ENCODE results near the gene CMIP.

Gene CMIP

GRCh38 chr16:81462683-81463082 lies 18.1 kb downstream of the CMIP start:
- DNase-seq (ENCODE audit: low spot score): no peak

GRCh38 chr16:81463296-81463890 lies 18.8 kb downstream of the CMIP start:
- no peak for DNase-seq (ENCODE audit: low spot score)

- no peak for DNase-seq (ENCODE audit: low spot score)
These were observed 19.7 kb downstream of the CMIP start for GRCh38 chr16:81464279-81464678.

- no peak for DNase-seq (ENCODE audit: low spot score)
These were observed 20.9 kb downstream of the CMIP start for GRCh38 chr16:81465375-81465943.

GRCh38 chr16:81466356-81466980 lies 21.9 kb downstream of the CMIP start:
- DNase-seq (ENCODE audit: low spot score): no peak

- DNase-seq (ENCODE audit: low spot score): no peak
These were observed 22.5 kb downstream of the CMIP start for GRCh38 chr16:81467072-81467471.

- no peak for DNase-seq (ENCODE audit: low spot score)
These were observed 23.2 kb downstream of the CMIP start for GRCh38 chr16:81467815-81468214.

- DNase-seq (ENCODE audit: low spot score): no peak
These were observed 23.8 kb downstream of the CMIP start for GRCh38 chr16:81468269-81468902.

- no peak for DNase-seq (ENCODE audit: low spot score)
These were observed 24.6 kb downstream of the CMIP start for GRCh38 chr16:81469183-81469677.

GRCh38 chr16:81469710-81470535 lies 25.3 kb downstream of the CMIP start:
- DNase-seq (ENCODE audit: low spot score): peak; percentile 64

GRCh38 chr16:81470796-81471636 lies 26.4 kb downstream of the CMIP start:
- DNase-seq (ENCODE audit: low spot score): no peak

- DNase-seq (ENCODE audit: low spot score): no peak
These were observed 27.3 kb downstream of the CMIP start for GRCh38 chr16:81471882-81472281.

- no peak for DNase-seq (ENCODE audit: low spot score)
These were observed 27.8 kb downstream of the CMIP start for GRCh38 chr16:81472391-81472790.

- no peak for DNase-seq (ENCODE audit: low spot score)
These were observed 28.5 kb downstream of the CMIP start for GRCh38 chr16:81473066-81473488.

GRCh38 chr16:81473558-81473957 lies 28.9 kb downstream of the CMIP start:
- no peak for DNase-seq (ENCODE audit: low spot score)

GRCh38 chr16:81473969-81474959 lies 29.7 kb downstream of the CMIP start:
- no peak for DNase-seq (ENCODE audit: low spot score)

- DNase-seq (ENCODE audit: low spot score): no peak
These were observed 33.4 kb downstream of the CMIP start for GRCh38 chr16:81477697-81478693.

GRCh38 chr16:81478876-81479511 lies 34.4 kb downstream of the CMIP start:
- DNase-seq (ENCODE audit: low spot score): no peak

All from CD4-positive, alpha-beta T cell treated with Interleukin-2 at 100 ng/mL for 4 hours (primary cell).